Osteocyte (in vitro differentiated cells): ENCODE data around the gene KRT7. TPM values are rescaled to one million over a fixed set of nuclear protein-coding genes. Genes with fewer than 3 reads are reported as not detected.
A peak's percentile ranks its signal among the peaks of the same experiment; 100 is the strongest.

Source experiments
- DNase-seq: peaks from one replicate; pipeline ENCODE4 v3.0.0; 2021; ENCODE audit warnings: mixed read lengths; ENCODE audit not compliant: unreplicated experiment; ENCODE audit errors: extremely low spot score
- H3K27ac Mint-ChIP-seq: one replicate; pipeline ENCODE4 v1.8.0; 2021; ENCODE audit warnings: mild to moderate bottlenecking, mixed read lengths; ENCODE audit not compliant: unreplicated experiment
- H3K27me3 Mint-ChIP-seq: one replicate; pipeline ENCODE4 v1.8.0; 2021; ENCODE audit warnings: mixed read lengths; ENCODE audit not compliant: unreplicated experiment
- H3K36me3 Mint-ChIP-seq: one replicate; pipeline ENCODE4 v1.8.0; 2021; ENCODE audit warnings: mixed read lengths; ENCODE audit not compliant: unreplicated experiment
- H3K4me1 Mint-ChIP-seq: one replicate; pipeline ENCODE4 v1.8.0; 2021; ENCODE audit warnings: mixed read lengths; ENCODE audit not compliant: unreplicated experiment
- H3K4me3 Mint-ChIP-seq: one replicate; pipeline ENCODE4 v1.8.0; 2021; ENCODE audit warnings: mild to moderate bottlenecking, moderate library complexity, mixed read lengths; ENCODE audit not compliant: unreplicated experiment
- H3K9me3 Mint-ChIP-seq: one replicate; pipeline ENCODE4 v1.8.0; 2021; ENCODE audit warnings: mixed read lengths; ENCODE audit not compliant: unreplicated experiment
- total RNA-seq: library from RNA; stranded (reverse); gene quantifications from 2 replicates; pipeline ENCODE4 v1.2.1, GENCODE V29; 2021
- TF ChIP-seq, protein P1 (sequence below): fragments of 200-600 bp; sonication (generic); IDR thresholded peaks from 2 replicates; pipeline ENCODE4 v1.5.0; 2021; ENCODE audit warnings: antibody characterized with exemption, mild to moderate bottlenecking, moderate library complexity

KRT7 gene
- total RNA-seq, 1 donor from 2014 or later, result 168 TPM

- no peak overlapping the region for H3K4me3 Mint-ChIP-seq
- peak overlapping the region; percentile 75 for H3K27ac Mint-ChIP-seq
- H3K36me3 Mint-ChIP-seq, result no peaks in the 10 kb centered on the region
- TF ChIP-seq, protein P1, sequence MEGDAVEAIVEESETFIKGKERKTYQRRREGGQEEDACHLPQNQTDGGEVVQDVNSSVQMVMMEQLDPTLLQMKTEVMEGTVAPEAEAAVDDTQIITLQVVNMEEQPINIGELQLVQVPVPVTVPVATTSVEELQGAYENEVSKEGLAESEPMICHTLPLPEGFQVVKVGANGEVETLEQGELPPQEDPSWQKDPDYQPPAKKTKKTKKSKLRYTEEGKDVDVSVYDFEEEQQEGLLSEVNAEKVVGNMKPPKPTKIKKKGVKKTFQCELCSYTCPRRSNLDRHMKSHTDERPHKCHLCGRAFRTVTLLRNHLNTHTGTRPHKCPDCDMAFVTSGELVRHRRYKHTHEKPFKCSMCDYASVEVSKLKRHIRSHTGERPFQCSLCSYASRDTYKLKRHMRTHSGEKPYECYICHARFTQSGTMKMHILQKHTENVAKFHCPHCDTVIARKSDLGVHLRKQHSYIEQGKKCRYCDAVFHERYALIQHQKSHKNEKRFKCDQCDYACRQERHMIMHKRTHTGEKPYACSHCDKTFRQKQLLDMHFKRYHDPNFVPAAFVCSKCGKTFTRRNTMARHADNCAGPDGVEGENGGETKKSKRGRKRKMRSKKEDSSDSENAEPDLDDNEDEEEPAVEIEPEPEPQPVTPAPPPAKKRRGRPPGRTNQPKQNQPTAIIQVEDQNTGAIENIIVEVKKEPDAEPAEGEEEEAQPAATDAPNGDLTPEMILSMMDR, result no peak
- no peaks in the 10 kb centered on the region for H3K27me3 Mint-ChIP-seq
- H3K9me3 Mint-ChIP-seq, result no peaks in the 10 kb centered on the region
- DNase-seq, result no peak
- H3K4me1 Mint-ChIP-seq, result peaks cover 26% of the 10 kb centered on the region
Measured at GRCh38 chr12:52259657-52260243, 26.7 kb downstream of the KRT7 start.

- no peak for DNase-seq
- Mint-ChIP-seq H3K36me3 (no peaks in the 10 kb centered on the region), H3K9me3 (no peaks in the 10 kb centered on the region), H3K27ac (peak overlapping the region; percentile 75), H3K4me3 (no peak overlapping the region), H3K4me1 (peaks cover 26% of the 10 kb centered on the region), H3K27me3 (no peaks in the 10 kb centered on the region)
- TF ChIP-seq, protein P1, result no peak
Measured at GRCh38 chr12:52260361-52261207, 27.5 kb downstream of the KRT7 start.

GRCh38 chr12:52261208-52261484 is 28.1 kb downstream of the KRT7 start:
- Mint-ChIP-seq H3K27me3 (no peaks in the 10 kb centered on the region), H3K4me3 (no peak overlapping the region), H3K4me1 (peaks cover 26% of the 10 kb centered on the region), H3K36me3 (no peaks in the 10 kb centered on the region), H3K27ac (peak overlapping the region; percentile 24), H3K9me3 (no peaks in the 10 kb centered on the region)
- TF ChIP-seq, protein P1, result no peak
- DNase-seq, result no peak

GRCh38 chr12:52262286-52262685 is 29.2 kb downstream of the KRT7 start:
- TF ChIP-seq, protein P1, result no peak
- H3K4me1 Mint-ChIP-seq, result peaks cover 26% of the 10 kb centered on the region
- H3K36me3 Mint-ChIP-seq, result no peaks in the 10 kb centered on the region
- no peaks in the 10 kb centered on the region for H3K9me3 Mint-ChIP-seq
- no peak overlapping the region for H3K4me3 Mint-ChIP-seq
- no peak for DNase-seq
- H3K27ac Mint-ChIP-seq, result no peak overlapping the region
- H3K27me3 Mint-ChIP-seq, result no peaks in the 10 kb centered on the region

DNA sequence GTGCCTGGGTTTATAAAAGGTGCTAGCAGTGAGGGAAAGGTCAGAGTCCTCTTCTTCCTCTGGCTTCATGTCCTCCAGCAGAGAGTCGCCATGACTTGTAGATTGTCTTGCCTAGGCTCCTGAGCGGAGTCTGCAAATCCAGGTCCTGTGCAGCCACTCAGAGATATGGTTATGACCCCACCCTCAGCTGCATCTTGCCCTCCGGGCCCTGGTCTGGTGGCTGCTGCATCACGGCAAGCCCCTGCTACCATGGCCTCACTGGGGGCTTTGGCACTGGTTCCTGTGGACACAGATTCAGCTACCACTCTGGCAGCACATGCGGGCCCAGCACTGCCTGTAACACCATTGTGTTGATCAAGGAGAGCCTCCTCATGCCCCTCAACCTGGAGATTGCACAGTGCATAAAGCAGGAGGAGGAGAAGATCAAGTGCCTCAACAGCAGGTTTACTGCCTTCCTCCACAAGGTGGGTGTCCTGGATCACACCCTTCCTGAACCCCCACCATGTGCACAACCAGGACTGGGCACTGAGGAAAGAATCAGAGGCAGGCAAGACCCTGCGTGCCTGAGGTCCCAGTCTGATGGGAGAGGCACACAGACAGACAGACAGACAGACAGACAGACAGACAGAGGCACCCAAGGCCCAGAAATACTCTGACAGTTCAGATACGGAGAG is 30.9 kb downstream of the KRT7 start:
- H3K4me3 Mint-ChIP-seq, result no peak overlapping the region
- H3K27ac Mint-ChIP-seq, result no peak overlapping the region
- peaks cover 33% of the 10 kb centered on the region for H3K4me1 Mint-ChIP-seq
- H3K27me3 Mint-ChIP-seq, result no peaks in the 10 kb centered on the region
- H3K36me3 Mint-ChIP-seq, result no peaks in the 10 kb centered on the region
- no peaks in the 10 kb centered on the region for H3K9me3 Mint-ChIP-seq
- no peak for DNase-seq
- TF ChIP-seq, protein P1, result no peak
